GM21390 (cell line): ENCODE measurements around the gene FGF23.

Experiments
- ATAC-seq: cut with Tn5 transposase; IDR thresholded peaks from one replicate; pipeline ENCODE4 v1.9.1; 2021; ENCODE audit not compliant: unreplicated experiment

Gene FGF23

DNA sequence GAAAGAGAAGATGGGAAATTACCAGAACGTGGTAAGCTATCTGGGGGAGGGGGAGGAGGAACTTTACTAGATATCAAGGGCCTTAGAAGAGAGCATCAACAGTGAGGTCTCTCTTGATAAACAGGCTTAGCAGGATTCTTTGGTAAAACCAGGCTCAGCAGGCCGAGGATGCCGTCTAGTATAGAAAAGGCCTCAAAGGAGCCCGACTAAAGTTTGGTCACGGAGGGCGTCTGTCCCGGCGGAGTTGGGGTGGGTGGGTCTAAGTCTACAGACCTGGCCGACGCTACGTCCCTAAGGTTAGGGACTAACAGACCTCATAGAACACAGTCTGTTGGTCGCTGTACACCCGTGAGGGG is 59.0 kb downstream of the FGF23 start:
- peak; percentile 35 for ATAC-seq
